ENCODE measurements around the gene ZSCAN20.

ZSCAN20 gene

GRCh38 chr1:33517596-33518250, 45.3 kb downstream of the ZSCAN20 start:
- Histone ChIP-seq H3K4me2 (ENCODE audit: low read length) (no peak overlapping the region), H3K4me3 (ENCODE audit: low read length) (no peak overlapping the region), H3K27ac (ENCODE audit: low read depth, low read length) (no peak overlapping the region), H3K4me1 (ENCODE audit: control insufficient read depth, low read length) (no peaks in the 10 kb centered on the region), H4K20me1 (ENCODE audit: control insufficient read depth, insufficient read depth, low read depth, low read length) (no peaks in the 10 kb centered on the region), H3K36me3 (ENCODE audit: control insufficient read depth, low read length) (no peaks in the 10 kb centered on the region), H3K79me2 (ENCODE audit: control insufficient read depth, low read length) (no peaks in the 10 kb centered on the region), H3F3A (ENCODE audit: control insufficient read depth, insufficient read depth) (no peaks in the 10 kb centered on the region), H3K9me3 (ENCODE audit: control insufficient read depth, insufficient read depth, low read length) (no peaks in the 10 kb centered on the region), H3K9me2 (replicated peaks; ENCODE audit: control insufficient read depth, low read length) (no peaks in the 10 kb centered on the region), H3K27me3 (ENCODE audit: control insufficient read depth, low read length) (no peaks in the 10 kb centered on the region)
- TF ChIP-seq EZH2phosphoT487 (IDR thresholded peaks at IDR 0.05; ENCODE audit: borderline replicate concordance, low read length): no peak
- no peak for TF ChIP-seq CTCF (IDR thresholded peaks at IDR 0.05; ENCODE audit: low read depth, low read length, poor library complexity, severe bottlenecking)

GRCh38 chr1:33519240-33519884, 46.9 kb downstream of the ZSCAN20 start:
- Histone ChIP-seq H3K79me2 (ENCODE audit: control insufficient read depth, low read length) (no peaks in the 10 kb centered on the region), H3K4me2 (ENCODE audit: low read length) (no peak overlapping the region), H4K20me1 (ENCODE audit: control insufficient read depth, insufficient read depth, low read depth, low read length) (no peaks in the 10 kb centered on the region), H3F3A (ENCODE audit: control insufficient read depth, insufficient read depth) (no peaks in the 10 kb centered on the region), H3K9me2 (replicated peaks; ENCODE audit: control insufficient read depth, low read length) (no peaks in the 10 kb centered on the region), H3K4me1 (ENCODE audit: control insufficient read depth, low read length) (no peaks in the 10 kb centered on the region), H3K36me3 (ENCODE audit: control insufficient read depth, low read length) (no peaks in the 10 kb centered on the region), H3K9me3 (ENCODE audit: control insufficient read depth, insufficient read depth, low read length) (no peaks in the 10 kb centered on the region), H3K27me3 (ENCODE audit: control insufficient read depth, low read length) (0 out of 2 replicates have a peak, but pooled peaks cover 2% of the 10 kb centered on the region), H3K27ac (ENCODE audit: low read depth, low read length) (no peak overlapping the region), H3K4me3 (ENCODE audit: low read length) (no peak overlapping the region)
- TF ChIP-seq CTCF (IDR thresholded peaks at IDR 0.05; ENCODE audit: low read depth, low read length, poor library complexity, severe bottlenecking): no peak
- TF ChIP-seq EZH2phosphoT487 (IDR thresholded peaks at IDR 0.05; ENCODE audit: borderline replicate concordance, low read length): no peak

- Histone ChIP-seq H3F3A (ENCODE audit: control insufficient read depth, insufficient read depth) (no peaks in the 10 kb centered on the region), H3K4me3 (ENCODE audit: low read length) (no peak overlapping the region), H3K27me3 (ENCODE audit: control insufficient read depth, low read length) (peaks cover 4% of the 10 kb centered on the region; the same call in 1 of the 2 replicates), H4K20me1 (ENCODE audit: control insufficient read depth, insufficient read depth, low read depth, low read length) (no peaks in the 10 kb centered on the region), H3K4me2 (ENCODE audit: low read length) (no peak overlapping the region), H3K9me3 (ENCODE audit: control insufficient read depth, insufficient read depth, low read length) (no peaks in the 10 kb centered on the region), H3K36me3 (ENCODE audit: control insufficient read depth, low read length) (no peaks in the 10 kb centered on the region), H3K4me1 (ENCODE audit: control insufficient read depth, low read length) (no peaks in the 10 kb centered on the region), H3K79me2 (ENCODE audit: control insufficient read depth, low read length) (no peaks in the 10 kb centered on the region), H3K27ac (ENCODE audit: low read depth, low read length) (no peak overlapping the region), H3K9me2 (replicated peaks; ENCODE audit: control insufficient read depth, low read length) (no peaks in the 10 kb centered on the region)
- no peak for TF ChIP-seq CTCF (IDR thresholded peaks at IDR 0.05; ENCODE audit: low read depth, low read length, poor library complexity, severe bottlenecking)
- TF ChIP-seq EZH2phosphoT487 (IDR thresholded peaks at IDR 0.05; ENCODE audit: borderline replicate concordance, low read length): no peak
Measured at GRCh38 chr1:33524586-33524985, 52.1 kb downstream of the ZSCAN20 start.
